NB4 (cell line): Measurements from ENCODE around the gene RGS14.
"Not testable (repeated sequence)": the region's sequence is repeated elsewhere in the genome, so short reads cannot be mapped to it uniquely, and the experiment has no call there.

Experiments used
- DNase-seq: peaks from one replicate; pipeline ENCODE4 v3.0.0; 2010; ENCODE audit warnings: low read depth
- H3K4me3 ChIP-seq: one replicate; pipeline ENCODE4 v1.5.1; 2011; ENCODE audit warnings: mild to moderate bottlenecking, low read depth, low read length, moderate library complexity
- CTCF ChIP-seq: IDR thresholded peaks from one replicate; pipeline ENCODE4 v1.5.1; 2012; ENCODE audit warnings: low read depth, low read length
- MAX ChIP-seq: IDR thresholded peaks from 2 replicates; pipeline ENCODE4 v1.6.1; 2011; ENCODE audit warnings: low read depth, low read length
- MYC ChIP-seq: IDR thresholded peaks from 2 replicates; pipeline ENCODE4 v1.6.1; 2011; ENCODE audit warnings: low read depth, low read length
- POLR2A ChIP-seq: IDR thresholded peaks from 2 replicates; pipeline ENCODE4 v1.6.1; 2011; ENCODE audit warnings: mild to moderate bottlenecking; ENCODE audit not compliant: insufficient read length; ENCODE audit errors: extremely low read depth

RGS14 gene

GRCh38 chr5:177336603-177337494 is 20.9 kb upstream of the RGS14 start:
- DNase-seq: no peak
- no peak overlapping the region for H3K4me3 ChIP-seq
- no peak for TF ChIP-seq MAX
- no peak for TF ChIP-seq MYC
- TF ChIP-seq CTCF: no peak
- TF ChIP-seq POLR2A: no peak

- no peak for DNase-seq
- TF ChIP-seq MYC: no peak
- no peak for TF ChIP-seq MAX
- no peak overlapping the region for H3K4me3 ChIP-seq
Measured at GRCh38 chr5:177338251-177339106, 19.2 kb upstream of the RGS14 start.

GRCh38 chr5:177339107-177339638 is 18.6 kb upstream of the RGS14 start:
- TF ChIP-seq MYC (no peak), POLR2A (no peak), CTCF (no peak), MAX (no peak)
- H3K4me3 ChIP-seq: no peak overlapping the region
- DNase-seq: no peak

GRCh38 chr5:177343000-177343399 is 14.7 kb upstream of the RGS14 start:
- H3K4me3 ChIP-seq, DNase-seq: not testable (repeated sequence)

GRCh38 chr5:177343777-177344176 is 13.9 kb upstream of the RGS14 start:
- no peak overlapping the region for H3K4me3 ChIP-seq
- TF ChIP-seq POLR2A (no peak), MYC (no peak), MAX (no peak), CTCF (no peak)
- no peak for DNase-seq

GRCh38 chr5:177344891-177345290 is 12.8 kb upstream of the RGS14 start:
- TF ChIP-seq MAX (no peak), CTCF (no peak), MYC (no peak)
- H3K4me3 ChIP-seq: no peak overlapping the region
- DNase-seq: no peak
